Measurements from ENCODE around the gene SLA2.

GRCh38 chr20:36582821-36583220 is 63.2 kb downstream of the SLA2 start:
- TF ChIP-seq POLR2AphosphoS5 (IDR thresholded peaks at IDR 0.05; ENCODE audit: borderline replicate concordance, low read depth, low read length), result no peak
- no peak for TF ChIP-seq EZH2 (IDR thresholded peaks at IDR 0.05)
